Endothelial cell of umbilical vein (primary cell): ENCODE measurements around the gene CTNNA2. TPM values are rescaled to one million over a fixed set of nuclear protein-coding genes. Genes with fewer than 3 reads are reported as not detected.

ENCODE experiments used
- BruUV-seq: library from RNA; stranded (reverse); fragments of 400-500 nt; replicated peaks from 2 replicates; lab custom pipeline; 2021; lab: Mats Ljungman, UMichigan
- CTCF ChIA-PET: fragments of 300-600, 350-600 bp; sonication (Branson Sonifier 250); formaldehyde crosslinking; loops from one replicate; lab custom pipeline; 2021; ENCODE audit warnings: antibody characterized with exemption, inconsistent platforms; lab: Charles Lee
- POLR2A ChIA-PET: fragments of 300-600, 350-600 bp; sonication (Branson Sonifier 250); formaldehyde crosslinking; loops from one replicate; lab custom pipeline; 2021; ENCODE audit warnings: antibody characterized with exemption, inconsistent platforms; lab: Charles Lee
- DNase-seq: peaks from one replicate; pipeline ENCODE4 v3.0.0-alpha.2; 2011; ENCODE audit warnings: low read depth, low spot score
- FAIRE-seq: peaks from 2 replicates; lab custom pipeline; 2011; peaks lifted over from hg19 to GRCh38; lab: Jason Lieb, UNC
- H2AFZ ChIP-seq: 2 replicates; pipeline ENCODE4 v1.6.0; 2012; ENCODE audit warnings: low read depth, low read length, control low read depth, inconsistent platforms
- H3K27ac ChIP-seq: 2 replicates; pipeline ENCODE4 v1.5.1; 2011; ENCODE audit warnings: low read depth, mild to moderate bottlenecking, control low read depth, low read length, moderate library complexity; ENCODE audit not compliant: insufficient read depth
- H3K27me3 ChIP-seq, 2 experiments: 2 replicates each; pipeline versions ENCODE4 v1.6.0 to v1.6.1; 2011; ENCODE audit warnings: low read length in 2 of 2, mixed read lengths in 1 of 2; ENCODE audit not compliant: control insufficient read depth in 2 of 2, insufficient read depth in 2 of 2
- H3K36me3 ChIP-seq, 2 experiments: 2 replicates in 1 of 2; 3 replicates in 1 of 2; pipeline ENCODE4 v1.5.1; 2011; ENCODE audit warnings: low read length in 2 of 2, mild to moderate bottlenecking in 1 of 2, moderate library complexity in 1 of 2; ENCODE audit not compliant: control insufficient read depth in 2 of 2, insufficient read depth in 2 of 2; ENCODE audit errors: extremely low read depth in 1 of 2
- H3K4me1 ChIP-seq: 3 replicates; pipeline ENCODE4 v1.5.1; 2011; ENCODE audit warnings: mild to moderate bottlenecking, low read length; ENCODE audit not compliant: control insufficient read depth, insufficient read depth; ENCODE audit errors: extremely low read depth
- H3K4me2 ChIP-seq: 2 replicates; pipeline ENCODE4 v1.6.1; 2011; ENCODE audit warnings: low read length, control low read depth, mixed read lengths; ENCODE audit not compliant: insufficient read depth
- H3K4me3 ChIP-seq, 3 experiments: fragments of 200-600 bp in 1 of 3; sonication (generic), shearing (Covaris generic) in 1 of 3; replicated peaks in 1 of 3; 2 replicates each; pipeline ENCODE4 v1.5.1; 2011 to 2016; ENCODE audit warnings: control low read depth in 3 of 3, low read length in 3 of 3, mild to moderate bottlenecking in 2 of 3, inconsistent platforms in 1 of 3, low read depth in 1 of 3, moderate library complexity in 1 of 3; ENCODE audit not compliant: insufficient read depth in 1 of 3
- H3K79me2 ChIP-seq: 2 replicates; pipeline ENCODE4 v1.6.0; 2012; ENCODE audit warnings: low read length, inconsistent platforms; ENCODE audit not compliant: control insufficient read depth, insufficient read depth
- H3K9ac ChIP-seq: replicated peaks from 2 replicates; pipeline ENCODE3; 2011; ENCODE audit warnings: low read length, control low read depth; ENCODE audit not compliant: insufficient read depth; ENCODE audit errors: extremely low read depth
- H3K9me1 ChIP-seq: replicated peaks from 3 replicates; pipeline ENCODE4 v1.6.0; 2011; ENCODE audit warnings: mild to moderate bottlenecking, low read length; ENCODE audit not compliant: control insufficient read depth, insufficient read depth; ENCODE audit errors: extremely low read depth
- H3K9me3 ChIP-seq: replicated peaks from 2 replicates; pipeline ENCODE4 v1.5.1; 2012; ENCODE audit warnings: low read length, inconsistent platforms; ENCODE audit not compliant: control insufficient read depth, insufficient read depth
- H4K20me1 ChIP-seq: replicated peaks from 2 replicates; pipeline ENCODE3; 2011; ENCODE audit warnings: mild to moderate bottlenecking, low read length; ENCODE audit not compliant: control insufficient read depth, insufficient read depth; ENCODE audit errors: extremely low read depth
- CTCF ChIP-seq, 2 donors: IDR thresholded peaks; 1 replicate in 1 of 2; 2 replicates in 1 of 2; pipeline ENCODE4 v1.5.1; 2011; ENCODE audit warnings: low read length in 2 of 2, mild to moderate bottlenecking in 2 of 2, moderate library complexity in 2 of 2, control low read depth in 1 of 2, inconsistent platforms in 1 of 2, low read depth in 1 of 2; ENCODE audit not compliant: insufficient read depth in 1 of 2; ENCODE audit errors: extremely low read depth in 1 of 2
- EZH2 ChIP-seq: IDR thresholded peaks from 2 replicates; pipeline ENCODE4 v1.6.1; 2012; ENCODE audit warnings: borderline replicate concordance, low read depth, mild to moderate bottlenecking, moderate library complexity, low read length, inconsistent platforms; ENCODE audit not compliant: severe bottlenecking
- FOS ChIP-seq: IDR thresholded peaks from 2 replicates; pipeline ENCODE4 v1.6.1; 2011; ENCODE audit warnings: mild to moderate bottlenecking, low read length, moderate library complexity, borderline replicate concordance; ENCODE audit not compliant: insufficient read depth
- GATA2 ChIP-seq: IDR thresholded peaks from 2 replicates; pipeline ENCODE4 v1.7.0; 2011; ENCODE audit warnings: low read depth, mild to moderate bottlenecking, moderate library complexity, mixed read lengths, low read length; ENCODE audit not compliant: insufficient read length, insufficient read depth
- JUN ChIP-seq: IDR thresholded peaks from 2 replicates; pipeline ENCODE4 v1.6.1; 2011; ENCODE audit warnings: borderline replicate concordance, low read depth; ENCODE audit not compliant: insufficient read length, insufficient read depth
- MAX ChIP-seq: IDR thresholded peaks from 2 replicates; pipeline ENCODE4 v1.6.1; 2011; ENCODE audit not compliant: insufficient read depth, insufficient read length
- MYC ChIP-seq: IDR thresholded peaks from one replicate; pipeline ENCODE4 v1.6.1; 2011; ENCODE audit warnings: mild to moderate bottlenecking, low read depth, low read length
- POLR2A ChIP-seq: IDR thresholded peaks from 2 replicates; pipeline ENCODE4 v1.6.1; 2012; ENCODE audit warnings: low read depth, mild to moderate bottlenecking, control low read depth, low read length
- POLR2AphosphoS5 ChIP-seq: IDR thresholded peaks from 2 replicates; pipeline ENCODE4 v1.6.1; 2012; ENCODE audit warnings: low read depth, mild to moderate bottlenecking, control low read depth, low read length, moderate library complexity; ENCODE audit not compliant: insufficient read depth
- dilution Hi-C: fragments of 300-500 bp; cut with MboI; formaldehyde crosslinking; loops from one replicate; pipeline ENCODE4 v1.15.0; 2019; ENCODE audit warnings: low sequenced_read_pairs; ENCODE audit not compliant: extremely low pct_ligation_motif_present
- intact Hi-C: fragments of 100-400 bp; cut with micrococcal nuclease; formaldehyde crosslinking; loops from one replicate; pipeline ENCODE4 v1.10.0; 2022
- polyA plus RNA-seq, 4 experiments: library from polyadenylated mRNA; depleted of rRNA in 3 of 4; stranded (reverse) in 3 of 4; unstranded in 1 of 4; fragments of >200 nt; gene quantifications; 2 replicates each; pipeline versions ENCODE4 v1.2.1 to v1.2.3, GENCODE V29; 2011 to 2012; ENCODE audit warnings: missing spikeins in 1 of 4
- total RNA-seq: library from RNA; stranded (reverse); gene quantifications from 2 replicates; pipeline ENCODE4 v1.2.3, GENCODE V29; 2021

Gene CTNNA2
- total and polyA plus RNA-seq, 2 donors (not counting 3 experiments of a cell fraction or from before 2014, with no cell fraction given) = not detected

GRCh38 chr2:79935771-79936657 lies 423.2 kb downstream of the CTNNA2 start:
- TF ChIP-seq FOS = no peak
- no peak for TF ChIP-seq JUN
- no peak for TF ChIP-seq MAX
- no peak for TF ChIP-seq POLR2A
- TF ChIP-seq MYC = no peak
- no peak for TF ChIP-seq EZH2
- TF ChIP-seq POLR2AphosphoS5 = no peak
- peak in 1 of 2 donors; percentile 40 for TF ChIP-seq CTCF (IDR thresholded peaks at IDR 0.05; ENCODE audit: extremely low read depth in 1 of 2, insufficient read depth in 1 of 2, low read depth in 1 of 2, low read length in 2 of 2)
- no peak for TF ChIP-seq GATA2
- FAIRE-seq = no peak
- Histone ChIP-seq H3K4me1 (no peaks in the 10 kb centered on the region), H3K4me2 (no peak overlapping the region), H3K79me2 (no peaks in the 10 kb centered on the region), H3K9me3 (no peaks in the 10 kb centered on the region), H3K27me3 (no peaks in the 10 kb centered on the region), H3K27ac (no peak overlapping the region), H3K9me1 (no peaks in the 10 kb centered on the region), H3K36me3 (no peaks in the 10 kb centered on the region), H3K9ac (no peak overlapping the region), H4K20me1 (no peaks in the 10 kb centered on the region), H3K4me3 (no peak overlapping the region), H2AFZ (no peak overlapping the region)
- intact Hi-C loops = loop anchor here (5.0 kb wide), 1 partner anchor 561 kb away; no protein-coding TSS in a partner anchor
- ChIA-PET CTCF (no interaction called here), POLR2A (no interaction called here)
- DNase-seq = peak; percentile 12
- no TSS peak for BruUV-seq
- dilution Hi-C loops = no loop called here
